Measurements from ENCODE around the gene P2RX2.

P2RX2 gene

DNA sequence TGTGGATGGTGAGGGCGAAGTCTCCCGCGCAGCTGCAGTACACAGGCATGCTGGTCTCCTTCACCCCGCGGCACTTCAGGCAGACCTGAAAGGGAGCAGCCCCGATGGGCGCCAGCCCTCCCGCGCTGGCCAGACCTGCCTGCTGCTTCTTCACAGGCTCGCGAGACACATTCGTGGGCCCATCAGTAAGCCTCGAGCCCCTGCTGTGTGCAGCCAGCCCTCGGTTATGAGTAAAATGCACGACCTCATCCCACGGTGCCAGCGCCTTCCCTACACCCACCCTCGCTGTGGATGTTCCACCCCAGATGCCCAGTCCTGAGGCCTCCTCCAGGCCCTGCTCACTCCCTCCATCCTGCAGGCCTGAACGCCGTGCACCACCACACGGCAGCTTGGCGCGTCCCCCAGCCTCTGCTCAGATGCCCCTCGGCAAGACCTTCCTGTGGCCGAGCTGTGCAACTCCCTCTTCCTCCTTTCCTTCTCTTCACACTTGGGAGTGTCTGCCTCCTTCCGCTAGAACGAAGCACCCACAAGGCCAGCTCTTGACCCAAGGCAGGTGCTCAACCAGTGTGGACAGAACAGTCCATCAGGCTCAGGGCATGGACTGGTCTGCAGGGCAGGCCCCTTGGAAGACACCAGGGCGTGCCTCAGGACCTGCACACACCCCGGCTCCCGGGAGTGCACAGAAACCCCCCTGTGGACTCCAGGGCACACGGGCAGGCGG, 6.5 kb downstream of the P2RX2 start:
- TF ChIP-seq GATA3 (IDR thresholded peaks at IDR 0.05; ENCODE audit: low read depth, low read length) = no peak
- no peak for TF ChIP-seq GATA2 (IDR thresholded peaks at IDR 0.05; ENCODE audit: low read depth, low read length)

DNA sequence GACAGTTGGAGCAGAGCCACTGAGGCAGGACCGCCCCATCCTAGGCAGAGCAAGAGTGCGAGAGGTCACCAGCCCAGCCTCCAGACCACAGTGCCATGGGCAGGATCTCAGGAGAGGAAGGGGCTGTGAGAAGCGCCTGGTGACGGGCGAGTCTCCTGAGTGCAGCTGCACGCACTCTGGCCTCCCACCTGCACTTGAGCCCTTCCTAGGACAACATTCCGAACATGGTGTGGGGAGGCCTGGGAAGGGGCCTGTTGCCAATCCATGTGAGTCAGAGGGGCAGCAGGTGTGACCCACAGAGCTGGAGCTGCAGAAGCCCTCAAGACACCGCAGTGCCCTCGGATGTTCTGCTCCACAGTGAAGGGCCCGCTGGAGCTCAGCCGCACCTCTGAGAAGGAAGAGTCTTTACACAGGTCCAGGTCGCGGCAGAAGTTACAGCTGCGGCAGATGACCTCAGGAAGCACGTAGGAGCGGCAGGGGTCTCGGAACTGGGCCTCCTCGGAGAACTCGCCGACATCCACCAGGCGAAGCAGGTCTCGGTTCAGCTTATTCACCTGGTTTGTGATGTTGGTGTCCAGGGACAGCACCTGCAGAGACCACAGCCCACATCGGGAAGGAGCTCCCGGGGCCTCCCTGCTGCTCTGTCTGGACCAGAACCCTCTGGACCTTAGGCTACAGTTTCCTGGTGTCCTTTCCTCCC, 7.3 kb downstream of the P2RX2 start:
- no peak for TF ChIP-seq GATA2 (IDR thresholded peaks at IDR 0.05; ENCODE audit: low read depth, low read length)
- TF ChIP-seq GATA3 (IDR thresholded peaks at IDR 0.05; ENCODE audit: low read depth, low read length) = no peak

DNA sequence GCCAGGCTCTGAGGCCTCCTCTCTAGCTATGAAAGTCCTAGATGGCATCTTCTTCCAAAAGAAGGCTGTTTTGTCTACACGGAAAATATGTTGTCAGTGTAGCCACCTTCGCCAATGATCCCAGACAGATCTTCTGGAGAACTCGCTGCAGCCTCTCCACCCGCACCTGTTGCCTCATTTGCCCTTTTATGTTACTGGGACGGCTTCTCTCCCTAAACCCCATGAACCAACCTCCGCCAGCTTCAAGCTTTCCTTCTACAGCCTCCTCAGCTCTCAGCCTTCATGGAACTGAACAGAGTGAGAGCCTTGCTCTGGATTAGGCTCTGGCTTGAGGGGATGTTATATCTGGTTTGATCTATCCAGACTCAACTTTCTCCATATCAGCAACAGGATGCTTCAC, 10.8 kb downstream of the P2RX2 start:
- TF ChIP-seq GATA3 (IDR thresholded peaks at IDR 0.05; ENCODE audit: low read depth, low read length) (no peak), GATA2 (IDR thresholded peaks at IDR 0.05; ENCODE audit: low read depth, low read length) (no peak)

DNA sequence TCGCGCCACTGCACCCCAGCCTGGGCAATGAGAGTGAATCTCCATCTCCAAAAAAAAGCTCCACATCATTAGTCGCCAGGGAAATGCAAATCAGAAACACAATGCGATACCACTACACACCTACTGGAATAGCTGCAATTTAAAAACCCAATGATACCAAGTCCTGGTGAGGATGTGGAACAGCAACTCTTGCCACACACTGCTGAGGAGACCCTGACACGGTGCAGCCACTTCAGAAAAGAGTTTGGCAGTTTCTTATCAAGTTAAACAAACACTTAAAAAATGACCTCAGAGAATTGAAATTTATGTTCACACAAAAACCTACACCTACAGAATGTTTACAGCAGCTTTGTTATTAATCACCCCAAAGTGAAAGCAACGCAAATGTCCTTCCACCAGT, 12.1 kb downstream of the P2RX2 start:
- no peak for TF ChIP-seq GATA3 (IDR thresholded peaks at IDR 0.05; ENCODE audit: low read depth, low read length)
- TF ChIP-seq GATA2 (IDR thresholded peaks at IDR 0.05; ENCODE audit: low read depth, low read length) = no peak

DNA sequence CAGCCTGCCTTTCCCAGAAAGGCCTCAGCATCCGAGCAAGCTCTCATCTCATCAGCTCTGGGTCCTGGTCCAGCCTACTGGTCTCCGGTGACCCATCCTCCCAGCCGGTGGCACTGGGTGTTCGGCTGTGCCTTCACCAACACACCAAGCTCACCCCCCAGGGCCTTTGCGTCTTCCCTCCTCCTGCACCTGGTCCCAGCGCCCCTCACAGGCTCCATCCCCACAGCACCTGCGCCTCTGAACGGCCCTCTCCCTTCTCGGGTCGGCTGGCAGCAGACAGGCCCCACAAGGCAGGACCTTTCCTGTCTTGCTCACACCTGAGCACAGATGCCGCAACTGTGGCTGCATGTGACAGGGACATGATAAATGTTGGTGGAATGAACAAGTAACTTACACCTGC, 13.1 kb downstream of the P2RX2 start:
- TF ChIP-seq GATA2 (IDR thresholded peaks at IDR 0.05; ENCODE audit: low read depth, low read length) (no peak), GATA3 (IDR thresholded peaks at IDR 0.05; ENCODE audit: low read depth, low read length) (no peak)

DNA sequence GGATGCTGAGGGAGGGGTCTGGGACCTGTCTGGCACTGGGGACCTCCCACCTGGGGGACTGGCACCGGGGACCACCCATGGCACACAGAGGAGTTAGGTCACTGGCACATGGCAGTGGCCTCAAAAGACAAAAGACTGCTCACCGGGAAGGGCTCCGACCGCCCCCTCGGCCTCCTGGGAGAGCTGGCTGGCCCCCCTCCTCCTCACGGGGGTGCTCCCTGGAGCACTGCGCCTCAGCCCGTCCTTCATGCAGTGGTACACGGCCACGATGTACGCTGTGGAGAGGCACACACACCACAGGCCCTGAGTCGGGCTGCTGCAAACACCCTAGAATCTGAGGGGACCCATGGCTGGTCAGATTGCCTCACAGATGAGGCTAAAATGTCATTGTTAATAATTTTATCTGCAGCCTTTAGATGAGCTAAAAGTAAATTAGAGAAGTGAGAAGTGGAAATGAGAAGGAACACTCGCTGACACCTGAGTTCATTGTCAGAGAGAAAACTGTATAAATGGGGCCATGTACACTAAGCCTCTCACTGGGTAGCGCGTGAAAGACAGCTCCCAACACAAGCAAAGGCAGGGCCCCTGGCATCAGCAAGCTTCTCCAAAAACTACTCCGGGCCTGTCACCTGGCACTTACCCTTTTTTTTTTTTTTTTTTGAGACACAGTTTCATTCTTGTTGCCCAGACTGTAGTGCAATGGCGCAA, 14.1 kb downstream of the P2RX2 start:
- TF ChIP-seq GATA2 (IDR thresholded peaks at IDR 0.05; ENCODE audit: low read depth, low read length) (no peak), GATA3 (IDR thresholded peaks at IDR 0.05; ENCODE audit: low read depth, low read length) (no peak)

DNA sequence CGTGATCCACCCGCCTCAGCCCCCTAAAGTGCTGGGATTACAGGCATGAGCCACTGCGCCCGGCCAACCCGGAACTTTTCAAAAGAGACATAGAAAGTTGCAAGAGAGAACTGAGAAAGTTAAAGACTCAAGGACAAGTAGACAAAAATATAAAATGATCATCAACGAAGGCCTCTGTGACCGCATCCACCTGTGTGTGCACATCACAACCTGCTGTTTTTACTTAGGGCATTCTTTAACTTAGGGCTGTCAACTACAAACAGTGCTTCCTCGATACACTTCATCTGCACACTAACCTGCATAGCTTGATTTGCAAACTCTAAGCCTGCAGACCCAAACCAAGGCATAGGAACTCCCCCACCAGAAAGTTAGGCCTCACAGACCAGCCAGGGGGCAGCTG, 14.8 kb downstream of the P2RX2 start:
- TF ChIP-seq GATA2 (IDR thresholded peaks at IDR 0.05; ENCODE audit: low read depth, low read length) (no peak), GATA3 (IDR thresholded peaks at IDR 0.05; ENCODE audit: low read depth, low read length) (no peak)

DNA sequence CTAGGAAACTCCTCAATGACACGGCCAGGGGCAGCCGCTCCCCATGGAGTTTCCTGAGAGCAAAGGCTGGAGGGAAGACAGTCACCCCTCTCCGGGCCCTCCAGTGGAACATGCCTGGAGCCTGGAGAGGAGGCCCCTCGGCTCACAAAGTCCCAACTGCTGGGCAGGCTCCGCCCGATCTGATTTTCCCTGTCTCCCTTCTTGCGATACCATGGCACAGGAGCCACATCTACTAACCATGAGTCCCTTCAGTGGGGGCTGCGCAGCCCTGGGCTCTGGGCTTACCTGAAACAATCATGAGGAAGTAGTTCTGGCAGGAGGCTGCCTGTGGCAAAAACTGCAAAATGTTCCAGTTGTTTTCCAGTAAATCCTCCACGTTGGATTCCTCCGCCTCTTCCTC, 15.3 kb downstream of the P2RX2 start:
- TF ChIP-seq GATA3 (IDR thresholded peaks at IDR 0.05; ENCODE audit: low read depth, low read length) = no peak
- TF ChIP-seq GATA2 (IDR thresholded peaks at IDR 0.05; ENCODE audit: low read depth, low read length) = no peak

DNA sequence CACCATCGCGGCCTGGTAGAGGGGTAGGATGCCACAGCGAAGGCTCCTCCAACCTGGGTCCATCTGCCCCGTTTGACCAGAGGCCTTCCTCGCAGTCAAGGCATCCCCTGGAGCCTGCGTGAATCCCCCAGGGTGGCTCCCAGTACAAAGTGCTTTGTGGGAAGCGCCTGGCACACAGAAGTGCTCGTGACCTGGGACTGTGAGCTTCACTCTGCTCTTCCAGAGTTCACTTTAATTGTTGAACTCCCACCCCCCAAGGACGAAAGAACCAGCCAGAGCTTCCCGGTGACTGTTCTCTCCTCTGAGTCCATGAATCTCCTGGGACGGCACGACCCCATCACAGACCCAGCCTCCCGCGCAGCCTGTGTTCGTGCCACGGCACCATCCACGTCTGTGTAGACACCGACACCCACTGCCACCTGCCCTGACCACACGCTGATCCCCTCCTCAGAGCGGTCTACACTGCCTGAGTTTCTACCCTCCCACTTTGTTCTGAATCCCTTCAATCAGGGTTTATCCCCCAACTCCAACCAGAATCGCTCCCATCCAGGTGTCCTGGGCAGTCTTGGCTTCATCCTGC, 15.9 kb downstream of the P2RX2 start:
- no peak for TF ChIP-seq GATA3 (IDR thresholded peaks at IDR 0.05; ENCODE audit: low read depth, low read length)

DNA sequence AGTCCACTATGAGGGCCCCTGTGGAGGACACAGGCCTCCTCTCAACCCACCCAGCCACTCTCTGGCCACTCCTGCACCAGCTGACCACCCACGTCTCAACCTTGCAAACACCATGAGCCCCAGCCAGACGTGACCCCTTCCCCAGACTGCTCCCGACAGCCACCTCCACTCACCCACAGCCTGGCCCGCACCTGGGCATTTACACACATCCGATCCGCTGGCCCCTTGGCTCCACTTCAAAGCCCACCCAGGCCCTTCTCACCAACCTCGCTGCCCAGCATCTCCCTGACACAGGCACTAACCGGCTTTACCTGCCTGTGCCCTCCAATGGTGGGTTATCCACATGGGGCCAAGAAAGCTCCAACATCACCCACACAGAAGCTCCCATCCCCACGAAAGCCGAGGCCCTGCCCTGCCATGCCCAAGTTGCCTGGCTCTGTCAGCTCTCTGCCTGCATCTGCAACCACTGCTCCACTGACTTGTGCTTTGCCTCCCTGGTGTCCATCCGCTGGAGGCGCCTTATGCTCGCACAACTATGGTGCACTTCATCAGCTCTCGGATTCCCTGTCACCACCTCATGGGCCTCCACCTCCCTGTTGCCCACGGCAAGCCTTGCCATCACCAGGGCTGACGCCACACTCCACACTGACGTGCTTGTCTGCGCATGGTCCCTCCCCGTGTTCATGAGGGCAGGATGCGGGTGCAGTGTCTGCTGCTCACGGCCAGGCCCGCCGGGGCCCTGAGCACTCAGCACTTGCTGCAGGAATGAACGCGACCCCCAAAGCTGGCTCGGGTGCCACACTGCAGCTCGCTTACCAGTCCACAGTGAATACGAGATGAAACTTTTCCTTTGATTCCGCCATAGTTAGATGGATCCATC, 16.7 kb downstream of the P2RX2 start:
- TF ChIP-seq GATA2 (IDR thresholded peaks at IDR 0.05; ENCODE audit: low read depth, low read length) = no peak
- no peak for TF ChIP-seq GATA3 (IDR thresholded peaks at IDR 0.05; ENCODE audit: low read depth, low read length)

DNA sequence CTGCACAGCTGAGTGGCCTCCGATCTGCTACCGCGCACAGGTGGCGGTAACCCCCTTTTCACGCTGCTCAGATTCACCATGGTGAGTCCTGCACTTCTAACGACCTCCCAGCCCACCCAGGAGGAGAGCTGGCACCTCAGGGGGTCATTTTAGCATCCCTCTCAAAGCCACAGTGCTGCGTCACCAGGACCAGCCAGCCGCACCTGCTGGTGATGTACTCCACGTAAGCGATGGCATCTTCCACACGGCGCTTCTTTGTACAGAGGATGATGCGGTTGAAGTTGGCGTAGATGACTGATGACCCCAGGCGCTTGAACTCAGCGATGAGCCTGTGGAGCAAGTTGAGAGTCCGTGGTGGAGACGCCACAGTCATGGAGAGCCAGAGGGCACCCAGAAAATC, 19.2 kb downstream of the P2RX2 start:
- no peak for TF ChIP-seq GATA3 (IDR thresholded peaks at IDR 0.05; ENCODE audit: low read depth, low read length)
- no peak for TF ChIP-seq GATA2 (IDR thresholded peaks at IDR 0.05; ENCODE audit: low read depth, low read length)

DNA sequence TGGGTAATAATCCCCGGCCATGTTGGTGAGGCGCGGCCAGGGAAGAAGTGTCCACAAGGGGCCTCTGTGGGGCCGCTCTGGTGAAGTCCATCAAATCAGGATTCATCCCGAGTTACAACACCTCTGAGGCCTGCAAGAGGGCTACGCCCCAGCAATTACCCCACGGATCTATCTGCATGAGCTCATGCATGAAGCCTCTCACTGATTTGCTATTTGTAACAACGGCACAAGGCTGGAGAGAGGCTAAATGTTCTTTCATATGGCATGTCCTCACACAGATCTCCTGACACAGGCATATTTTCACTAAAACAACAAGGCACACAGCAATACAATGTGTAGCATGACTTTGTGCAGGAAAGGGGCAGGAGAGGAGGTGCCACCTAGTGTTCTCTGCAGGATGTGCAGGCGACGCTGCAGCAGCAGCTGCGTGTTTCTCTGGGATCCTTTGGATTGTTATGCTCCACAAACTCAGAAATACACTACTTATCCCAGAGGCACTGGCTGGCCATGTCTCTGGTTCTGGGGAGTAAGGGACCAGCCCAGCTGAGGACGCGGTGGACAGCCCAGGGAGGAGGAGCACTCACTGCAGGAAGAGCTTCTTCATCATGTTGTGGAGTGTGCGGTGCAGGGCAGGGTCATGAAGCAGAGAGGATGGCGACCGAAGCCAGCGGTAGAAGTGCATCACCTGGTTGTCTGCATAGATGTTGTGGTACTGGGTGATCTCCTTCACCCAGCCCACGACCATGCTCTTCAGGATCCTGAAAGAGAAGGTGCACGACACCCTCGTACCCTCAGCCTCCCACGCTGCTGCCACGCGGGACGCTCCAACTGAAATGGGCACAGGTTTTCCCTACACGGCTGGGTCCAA, 20.2 kb downstream of the P2RX2 start:
- TF ChIP-seq GATA2 (IDR thresholded peaks at IDR 0.05; ENCODE audit: low read depth, low read length) (no peak), GATA3 (IDR thresholded peaks at IDR 0.05; ENCODE audit: low read depth, low read length) (no peak)
